GM19023 (cell line): ENCODE results near the gene HS2ST1.

Experiments used
- ATAC-seq: cut with Tn5 transposase; IDR thresholded peaks from one replicate; pipeline ENCODE4 v1.9.1; 2021; ENCODE audit warnings: mild to moderate bottlenecking, moderate library complexity; ENCODE audit not compliant: unreplicated experiment

Gene HS2ST1

DNA sequence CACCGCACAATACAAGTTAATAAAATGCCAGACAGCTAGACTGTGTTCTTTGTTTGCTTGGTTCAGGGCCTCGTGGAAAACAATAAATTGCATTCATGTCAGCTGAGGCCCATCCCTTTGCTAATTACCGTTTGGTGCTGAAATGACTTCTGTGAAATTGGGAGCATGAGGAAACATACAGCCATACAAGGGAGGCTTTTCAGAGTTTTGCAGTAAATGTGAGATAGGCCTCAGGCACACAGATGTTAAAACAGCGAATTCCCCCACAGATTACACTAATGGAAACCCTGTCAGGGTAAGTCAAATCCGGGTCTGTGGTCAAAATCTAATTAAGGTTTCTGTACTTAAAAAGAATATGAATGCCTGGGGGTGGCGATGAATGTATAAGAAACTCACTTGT, 240.7 kb downstream of the HS2ST1 start:
- no peak for ATAC-seq

DNA sequence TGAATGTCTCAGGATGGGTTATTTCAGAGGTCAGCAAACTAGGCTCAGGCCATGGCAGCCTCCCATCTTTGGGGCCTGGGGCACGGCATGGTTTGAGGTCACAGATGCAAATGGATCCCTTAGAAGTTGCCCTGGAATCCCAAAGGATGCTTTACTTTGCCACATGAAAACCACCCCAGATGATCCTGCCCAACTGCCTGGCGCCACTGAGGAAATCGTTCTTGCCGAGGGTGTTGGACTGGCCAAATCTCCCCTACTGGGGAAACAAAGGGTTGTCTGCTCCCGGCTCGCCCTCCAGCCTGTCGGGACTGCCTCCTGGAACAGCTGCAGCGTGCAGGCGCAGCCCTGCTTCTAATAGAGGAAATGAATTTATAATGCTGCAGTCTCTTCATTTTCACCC, 241.2 kb downstream of the HS2ST1 start:
- no peak for ATAC-seq

DNA sequence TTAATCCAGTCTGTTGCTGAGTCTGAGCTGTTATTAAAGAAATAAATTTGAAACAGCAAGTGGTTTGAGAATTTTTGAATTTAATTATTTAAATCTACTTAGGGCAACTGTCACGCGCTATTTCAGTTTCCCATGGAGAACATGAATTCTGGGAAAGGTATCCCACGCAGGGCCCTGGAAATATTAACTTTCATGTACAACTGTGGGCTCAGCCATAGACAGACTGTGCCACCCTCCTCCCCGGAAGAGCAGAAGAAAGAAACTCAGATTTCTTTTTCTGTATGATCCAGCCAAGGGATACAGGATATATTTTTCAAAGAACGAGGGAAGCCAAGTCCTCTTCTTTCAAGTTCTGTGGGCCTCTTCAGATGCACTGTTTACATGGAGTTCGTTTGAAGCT, 241.7 kb downstream of the HS2ST1 start:
- ATAC-seq, result no peak

DNA sequence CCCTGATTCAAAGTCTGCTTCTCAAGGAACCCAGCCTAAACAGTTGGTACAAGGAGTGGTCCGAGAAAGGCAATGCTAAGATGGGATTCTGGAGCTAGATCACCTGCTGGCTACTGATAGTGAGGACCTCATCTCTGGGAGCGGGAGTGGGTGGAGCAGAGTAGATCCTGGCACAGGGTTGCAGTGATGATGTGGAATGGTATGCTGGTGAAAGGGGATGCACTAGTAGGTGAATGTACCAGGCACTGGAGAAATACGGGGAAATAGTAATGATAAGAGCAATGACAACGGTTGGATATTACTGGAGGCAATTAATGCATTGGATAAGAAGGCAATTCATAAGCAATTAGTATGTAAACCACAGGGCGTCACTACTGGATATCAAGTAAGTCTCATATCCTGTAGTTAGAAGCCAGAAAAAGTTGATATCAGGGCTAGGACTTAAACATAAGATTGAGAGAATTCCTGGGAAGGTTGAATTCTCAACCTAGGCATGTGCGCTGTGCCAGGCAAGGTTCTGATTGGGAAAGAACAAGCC, 245.0 kb downstream of the HS2ST1 start:
- ATAC-seq, result no peak
